Activated naive CD8-positive, alpha-beta T cell treated with anti-CD3 and anti-CD28 coated beads, Interleukin-2, amount 10 ng/mL, durations not matched to agents 7 days and 5 days (primary cell): ENCODE results near the gene EPG5. TPM values are rescaled to one million over a fixed set of nuclear protein-coding genes. Genes with fewer than 3 reads are reported as not detected.
"Not testable (repeated sequence)": the region's sequence is repeated elsewhere in the genome, so short reads cannot be mapped to it uniquely, and the experiment has no call there.

Experiments used
- ATAC-seq: fragments of 150-1000 bp; cut with Tn5 transposase; one replicate; pipeline ENCODE4 v1.10.0; 2021; ENCODE audit warnings: low read depth, moderate library complexity
- POLR2A ChIA-PET: fragments of 350-600 bp; sonication (Branson Sonifier 250); formaldehyde crosslinking; loops from one replicate; lab custom pipeline; 2021; ENCODE audit warnings: antibody characterized with exemption; lab: Charles Lee
- DNase-seq: peaks from one replicate; pipeline ENCODE4 v3.0.0; 2021
- H3K27ac Mint-ChIP-seq: one replicate; pipeline ENCODE4 v1.8.0; 2022; ENCODE audit warnings: mild to moderate bottlenecking, mixed read lengths
- H3K27me3 Mint-ChIP-seq: one replicate; pipeline ENCODE4 v1.8.0; 2022; ENCODE audit warnings: mild to moderate bottlenecking, moderate library complexity, mixed read lengths
- H3K36me3 Mint-ChIP-seq: one replicate; pipeline ENCODE4 v1.8.0; 2021; ENCODE audit warnings: mild to moderate bottlenecking, mixed read lengths
- H3K4me1 Mint-ChIP-seq: one replicate; pipeline ENCODE4 v1.8.0; 2021; ENCODE audit warnings: mixed read lengths
- H3K4me3 Mint-ChIP-seq: one replicate; pipeline ENCODE4 v1.8.0; 2022; ENCODE audit warnings: mild to moderate bottlenecking, moderate library complexity, mixed read lengths
- H3K9me3 Mint-ChIP-seq: one replicate; pipeline ENCODE4 v1.8.0; 2021; ENCODE audit warnings: mixed read lengths
- total RNA-seq, 2 experiments: library from RNA; stranded (reverse); gene quantifications; one replicate each; pipeline ENCODE4 v1.2.3, GENCODE V29; 2021

EPG5 gene
- total RNA-seq, 2 experiments from 2014 or later, result 30.3 to 33.5 TPM

DNA sequence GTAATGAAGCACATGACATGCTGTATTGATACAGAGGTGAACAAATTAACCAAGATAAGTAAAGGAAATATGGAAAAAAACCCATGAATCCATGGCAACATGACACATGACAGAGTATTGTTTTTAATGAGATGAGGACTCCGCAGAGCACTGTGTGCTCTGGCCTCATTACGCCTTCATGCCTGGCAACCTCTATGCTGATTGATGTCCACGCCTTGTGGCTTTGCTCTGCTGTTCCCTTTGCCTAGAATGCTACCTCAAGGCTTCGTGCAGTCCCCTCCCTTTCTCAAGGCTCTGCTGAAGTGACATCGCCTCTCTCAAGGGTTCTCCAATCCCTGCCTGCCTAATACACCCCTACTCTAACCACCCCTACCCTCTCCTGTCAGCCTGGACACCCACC, 133.3 kb downstream of the EPG5 start:
- POLR2A ChIA-PET, result no interaction called here
- peaks cover 39% of the 10 kb centered on the region for H3K27me3 Mint-ChIP-seq
- ATAC-seq (no peak), DNase-seq (no peak)
- H3K9me3 Mint-ChIP-seq, result no peaks in the 10 kb centered on the region
- peaks cover 5% of the 10 kb centered on the region for H3K4me1 Mint-ChIP-seq
- no peaks in the 10 kb centered on the region for H3K36me3 Mint-ChIP-seq
- H3K4me3 Mint-ChIP-seq, result no peak overlapping the region
- no peak overlapping the region for H3K27ac Mint-ChIP-seq

DNA sequence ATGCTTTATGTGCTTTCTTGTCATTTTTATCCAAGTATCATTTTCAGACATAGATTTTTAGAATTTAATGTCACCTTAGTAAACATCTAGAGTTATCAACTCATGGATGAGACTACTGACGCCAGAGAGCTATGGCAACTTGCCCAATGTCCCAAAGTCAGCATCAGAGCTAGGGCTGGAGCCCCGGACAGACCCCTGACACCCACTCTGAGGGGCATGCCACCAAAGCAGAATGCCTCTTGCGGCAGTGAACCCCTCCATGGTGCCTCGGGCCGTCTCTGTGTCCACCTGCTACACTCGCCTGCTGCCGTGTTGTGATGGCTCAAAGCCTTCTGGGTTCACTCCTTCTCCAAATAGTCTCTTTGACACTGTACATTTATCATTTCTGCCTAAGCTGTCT, 136.2 kb downstream of the EPG5 start:
- Mint-ChIP-seq H3K27ac (no peak overlapping the region), H3K4me3 (no peak overlapping the region), H3K36me3 (no peaks in the 10 kb centered on the region), H3K27me3 (peaks cover 20% of the 10 kb centered on the region), H3K9me3 (no peaks in the 10 kb centered on the region), H3K4me1 (peaks cover 15% of the 10 kb centered on the region)
- POLR2A ChIA-PET, result no interaction called here
- no peak for DNase-seq
- ATAC-seq, result no peak

GRCh38 chr18:45829855-45830254, 137.3 kb downstream of the EPG5 start:
- Mint-ChIP-seq H3K36me3 (no peaks in the 10 kb centered on the region), H3K27ac (no peak overlapping the region), H3K4me1 (peaks cover 23% of the 10 kb centered on the region), H3K27me3 (peaks cover 10% of the 10 kb centered on the region), H3K9me3 (no peaks in the 10 kb centered on the region), H3K4me3 (no peak overlapping the region)
- no peak for ATAC-seq
- POLR2A ChIA-PET, result no interaction called here
- no peak for DNase-seq

DNA sequence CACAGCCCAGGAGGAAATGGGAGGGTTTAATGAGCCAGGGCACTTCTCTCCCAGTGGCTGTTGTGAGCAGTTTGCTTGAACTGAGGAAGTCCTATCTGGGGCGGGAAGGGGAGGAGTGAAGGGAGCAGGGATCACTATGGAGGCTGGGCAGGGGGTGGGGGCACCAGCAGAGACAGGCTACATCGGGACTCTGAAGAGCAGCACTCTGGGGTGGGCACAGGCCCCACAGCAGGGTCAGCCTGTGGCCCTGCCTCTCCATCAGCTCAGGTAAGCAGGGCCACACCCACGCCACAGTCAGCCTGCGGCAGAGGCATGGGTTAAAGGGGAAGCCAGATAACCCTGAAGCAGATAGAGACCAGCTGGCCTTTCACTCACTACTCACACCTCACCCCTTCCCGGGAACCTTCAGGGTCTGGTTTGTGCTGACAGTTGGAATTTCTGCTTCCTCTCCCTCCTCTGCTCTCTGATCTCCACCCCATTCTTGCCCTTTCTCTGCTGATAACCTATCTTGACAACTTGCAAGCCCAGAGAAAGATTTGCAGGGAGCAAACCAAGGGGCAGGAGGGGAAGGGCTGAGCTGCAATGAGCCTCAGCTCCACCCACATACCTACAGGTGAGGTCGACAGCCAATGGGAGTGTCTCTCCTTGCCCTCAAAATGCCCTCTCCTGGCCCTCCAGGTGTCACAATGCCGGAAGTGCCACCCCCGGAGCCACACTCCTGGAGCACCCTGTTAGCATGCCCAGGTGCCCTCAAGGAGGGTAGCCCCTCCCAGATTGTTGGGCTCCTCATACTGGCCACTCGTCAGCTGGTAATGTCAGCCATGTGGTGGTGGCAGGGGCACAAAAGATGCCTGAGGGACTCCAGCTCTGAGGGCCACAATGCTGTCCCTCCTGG, 138.0 kb downstream of the EPG5 start:
- Mint-ChIP-seq H3K9me3 (no peaks in the 10 kb centered on the region), H3K27me3 (peaks cover 5% of the 10 kb centered on the region), H3K27ac (no peak overlapping the region), H3K4me3 (no peak overlapping the region), H3K4me1 (peaks cover 25% of the 10 kb centered on the region), H3K36me3 (no peaks in the 10 kb centered on the region)
- POLR2A ChIA-PET, result no interaction called here
- no peak for DNase-seq
- ATAC-seq, result no peak

DNA sequence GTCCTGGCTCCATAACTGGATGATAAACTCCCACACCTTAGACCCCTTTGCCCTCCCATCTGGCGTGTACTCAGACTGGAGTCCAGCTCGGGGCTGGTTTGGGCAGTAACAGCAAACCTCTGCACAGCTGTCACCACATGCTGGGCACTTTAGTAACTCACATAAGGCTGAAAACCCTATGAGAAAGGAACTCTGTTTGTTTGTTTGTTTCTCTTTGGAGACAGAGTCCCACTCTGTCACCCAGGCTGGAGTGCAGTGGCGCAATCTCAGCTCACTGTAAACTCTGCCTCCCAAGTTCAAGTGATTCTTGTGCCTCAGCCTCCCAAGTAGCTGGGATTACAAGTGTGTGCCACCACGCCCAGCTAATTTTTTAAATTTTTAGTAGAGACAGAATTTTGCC, 140.4 kb downstream of the EPG5 start:
- H3K4me3 Mint-ChIP-seq, ATAC-seq, H3K9me3 Mint-ChIP-seq, H3K27ac Mint-ChIP-seq, POLR2A ChIA-PET, H3K36me3 Mint-ChIP-seq, DNase-seq: not testable (repeated sequence)
- Mint-ChIP-seq H3K27me3 (peaks cover 10% of the 10 kb centered on the region), H3K4me1 (peaks cover 25% of the 10 kb centered on the region)

DNA sequence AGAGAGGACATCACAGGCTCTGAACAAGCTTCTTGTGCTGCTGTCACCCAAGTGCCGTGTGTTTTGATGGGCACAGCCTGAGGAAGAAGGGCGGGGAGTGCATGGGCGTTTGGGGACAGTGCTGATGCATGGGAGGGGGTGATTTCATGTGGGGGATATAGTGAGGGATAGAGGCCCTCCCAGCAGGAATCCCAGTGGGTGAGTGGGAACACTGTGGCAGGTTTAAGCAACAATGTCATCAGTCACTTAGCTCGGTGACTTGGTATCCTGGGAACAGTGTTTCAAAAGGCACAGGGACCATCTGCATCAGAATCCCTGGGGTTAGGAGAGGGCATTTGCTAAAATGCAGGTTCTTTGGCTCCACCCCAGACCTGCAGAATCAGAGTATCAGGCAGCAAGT, 141.0 kb downstream of the EPG5 start:
- POLR2A ChIA-PET, result no interaction called here
- ATAC-seq, result no peak
- Mint-ChIP-seq H3K4me1 (peaks cover 25% of the 10 kb centered on the region), H3K4me3 (no peak overlapping the region), H3K27me3 (peaks cover 15% of the 10 kb centered on the region), H3K27ac (peak overlapping the region; percentile 40), H3K9me3 (peaks cover 1% of the 10 kb centered on the region), H3K36me3 (no peaks in the 10 kb centered on the region)
- no peak for DNase-seq

DNA sequence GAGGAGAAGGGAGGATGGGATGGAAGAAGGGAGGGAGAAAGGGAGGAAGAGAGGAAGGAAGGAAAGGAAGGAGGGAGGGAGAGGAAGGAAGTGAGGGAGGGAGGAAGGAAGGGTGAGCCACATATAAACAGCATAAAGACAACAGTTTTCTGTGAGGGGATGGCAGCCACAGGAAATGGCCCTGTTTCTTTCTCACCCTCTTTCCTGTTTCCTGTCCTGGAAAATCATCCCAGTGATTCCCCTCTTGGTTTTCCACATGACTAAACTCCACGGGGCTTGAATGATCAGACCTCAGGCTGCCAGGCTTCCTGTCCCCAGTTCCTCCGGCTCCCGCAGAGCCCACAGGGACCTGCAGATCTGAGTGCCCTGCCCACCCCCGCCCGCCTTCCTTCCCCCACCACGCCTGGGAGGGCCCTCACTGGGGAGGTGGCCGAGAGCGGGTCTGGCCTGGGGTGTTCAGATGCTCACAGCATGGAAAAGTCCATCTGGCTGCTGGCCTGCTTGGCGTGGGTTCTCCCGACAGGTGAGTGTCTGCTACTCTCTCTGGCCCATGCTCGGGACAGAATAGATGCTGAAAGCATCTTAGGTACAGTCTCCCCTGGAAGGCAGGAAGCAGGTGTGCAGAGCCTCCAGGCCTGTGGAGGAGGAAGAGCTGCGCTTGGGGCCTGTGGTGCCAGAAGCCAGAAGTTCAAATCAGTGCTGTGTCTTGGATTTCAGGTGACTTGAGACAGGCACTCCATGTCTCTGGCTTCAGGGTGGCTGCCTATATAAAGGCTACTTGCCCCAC, 141.7 kb downstream of the EPG5 start, which contains the start of gene SIGLEC15:
TSS of gene SIGLEC15 (plus strand) at position 418 of the 787 bp plus-strand sequence. CDS start at position 472, 54 bp downstream.
- H3K27ac Mint-ChIP-seq, result peak within 1 kb of the TSS; percentile 40
- peaks cover 15% of the 10 kb centered on the region for H3K27me3 Mint-ChIP-seq
- no peak for DNase-seq
- H3K4me3 Mint-ChIP-seq, result no peak within 1 kb of the TSS
- ATAC-seq, result peak; percentile 34
- H3K36me3 Mint-ChIP-seq, result no peaks in the 10 kb centered on the region
- peaks cover 25% of the 10 kb centered on the region for H3K4me1 Mint-ChIP-seq
- POLR2A ChIA-PET, result no interaction called here
- peaks cover 1% of the 10 kb centered on the region for H3K9me3 Mint-ChIP-seq

- Mint-ChIP-seq H3K9me3 (peaks cover 4% of the 10 kb centered on the region), H3K36me3 (no peaks in the 10 kb centered on the region), H3K27ac (no peak overlapping the region), H3K4me3 (no peak overlapping the region), H3K27me3 (peaks cover 11% of the 10 kb centered on the region), H3K4me1 (peaks cover 13% of the 10 kb centered on the region)
- DNase-seq (no peak), ATAC-seq (no peak)
- POLR2A ChIA-PET, result no interaction called here
Observed at GRCh38 chr18:45821711-45822110, 145.4 kb downstream of the EPG5 start.

DNA sequence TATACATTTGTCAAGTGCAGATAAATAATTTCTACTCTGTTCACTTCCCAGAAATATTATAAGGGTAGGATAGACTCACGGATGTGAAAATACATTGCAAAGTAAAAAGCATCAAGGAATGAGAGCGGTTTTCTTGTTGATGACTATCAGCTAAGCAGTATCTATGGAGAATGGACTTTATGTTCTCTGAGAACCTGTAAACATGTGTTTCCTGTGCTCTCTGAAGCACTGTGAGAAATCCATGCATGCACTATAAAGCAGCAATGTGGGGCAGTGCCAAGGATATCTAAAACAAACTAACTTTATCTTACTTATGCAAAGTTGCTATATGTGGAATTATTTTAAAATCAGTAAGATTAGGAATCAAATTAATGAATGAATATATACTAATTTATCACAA, 146.1 kb downstream of the EPG5 start:
- DNase-seq (no peak), ATAC-seq (no peak)
- H3K27ac Mint-ChIP-seq, result no peak overlapping the region
- H3K9me3 Mint-ChIP-seq, result peaks cover 4% of the 10 kb centered on the region
- peaks cover 11% of the 10 kb centered on the region for H3K27me3 Mint-ChIP-seq
- no peaks in the 10 kb centered on the region for H3K36me3 Mint-ChIP-seq
- peaks cover 11% of the 10 kb centered on the region for H3K4me1 Mint-ChIP-seq
- POLR2A ChIA-PET, result no interaction called here
- no peak overlapping the region for H3K4me3 Mint-ChIP-seq

DNA sequence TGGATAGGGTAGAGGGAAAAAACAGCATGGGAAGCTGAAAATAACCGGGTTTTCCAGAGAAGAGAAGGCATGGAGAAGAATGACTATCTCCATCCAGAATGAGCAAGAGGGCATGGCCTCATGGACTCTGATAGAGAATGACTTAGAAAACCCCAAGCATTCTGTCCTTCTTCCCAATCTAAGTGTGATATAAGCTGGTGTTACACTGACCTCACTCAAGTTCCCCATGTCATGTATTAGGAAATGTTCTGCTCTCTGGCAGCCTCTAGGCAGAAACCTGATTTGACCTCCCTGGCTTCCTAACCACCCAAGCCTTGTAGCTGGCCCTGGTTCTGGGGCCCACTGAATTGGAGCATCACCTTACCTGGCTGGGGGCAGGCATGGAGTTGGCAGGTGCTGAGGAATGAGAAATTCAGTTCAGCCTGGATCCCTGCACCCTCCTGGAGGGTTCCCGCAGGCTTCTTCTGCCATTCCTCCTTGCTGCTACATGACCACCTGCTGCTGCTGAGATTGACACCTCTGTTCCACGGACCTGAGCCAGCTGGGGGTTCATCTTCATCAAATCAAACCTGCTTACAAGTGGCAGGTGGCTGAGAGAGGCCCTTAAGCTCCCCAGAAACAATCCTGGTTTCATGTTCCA, 146.9 kb downstream of the EPG5 start:
- Mint-ChIP-seq H3K4me3 (no peak overlapping the region), H3K4me1 (peaks cover 4% of the 10 kb centered on the region), H3K36me3 (no peaks in the 10 kb centered on the region), H3K9me3 (peaks cover 4% of the 10 kb centered on the region), H3K27me3 (peaks cover 11% of the 10 kb centered on the region), H3K27ac (no peak overlapping the region)
- POLR2A ChIA-PET, result no interaction called here
- ATAC-seq (no peak), DNase-seq (no peak)

DNA sequence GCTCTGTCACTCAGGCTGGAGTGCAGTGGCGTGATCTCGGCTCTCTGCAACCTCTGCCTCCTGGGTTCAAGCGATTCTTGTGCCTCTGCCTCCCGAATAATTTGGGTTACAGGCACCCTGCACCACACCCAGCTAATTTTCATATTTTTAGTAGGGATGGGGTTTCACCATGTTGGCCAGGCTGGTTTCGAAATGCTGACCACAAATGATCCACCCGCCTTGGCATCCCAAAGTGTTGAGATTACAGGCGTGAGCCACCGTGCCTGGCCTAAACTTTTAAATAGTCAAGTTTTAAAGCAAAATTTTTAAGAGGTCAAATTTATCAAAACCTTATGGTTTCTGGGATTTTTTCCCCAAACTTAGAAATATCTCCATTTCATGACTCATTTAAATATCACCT, 148.4 kb downstream of the EPG5 start:
- H3K36me3 Mint-ChIP-seq, DNase-seq, H3K4me3 Mint-ChIP-seq, POLR2A ChIA-PET, H3K4me1 Mint-ChIP-seq, H3K9me3 Mint-ChIP-seq, H3K27ac Mint-ChIP-seq, ATAC-seq: not testable (repeated sequence)
- peaks cover 11% of the 10 kb centered on the region for H3K27me3 Mint-ChIP-seq

DNA sequence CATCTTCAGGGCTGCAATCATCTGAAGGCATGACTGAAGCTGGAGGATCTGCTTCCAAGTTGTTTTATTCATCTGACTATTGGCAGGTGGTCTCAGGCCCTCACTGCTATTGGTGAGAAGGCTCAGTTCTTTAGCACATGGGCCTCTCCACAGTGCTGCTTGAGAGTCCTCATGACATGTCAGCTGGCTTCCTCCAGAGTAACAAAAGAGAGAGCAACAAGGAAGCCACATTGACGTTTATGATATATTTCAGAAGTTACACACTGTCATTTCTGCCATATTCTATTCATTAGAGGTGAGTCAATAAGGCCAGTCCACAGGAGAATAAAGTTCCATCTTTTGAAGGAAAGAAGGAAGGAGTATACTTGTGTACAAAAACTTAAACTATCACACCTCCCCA, 149.6 kb downstream of the EPG5 start:
- Mint-ChIP-seq H3K4me3 (no peak overlapping the region), H3K27me3 (peaks cover 8% of the 10 kb centered on the region), H3K4me1 (no peaks in the 10 kb centered on the region), H3K9me3 (peaks cover 4% of the 10 kb centered on the region), H3K27ac (no peak overlapping the region), H3K36me3 (no peaks in the 10 kb centered on the region)
- POLR2A ChIA-PET, result no interaction called here
- DNase-seq (no peak), ATAC-seq (no peak)

- H3K36me3 Mint-ChIP-seq, H3K4me1 Mint-ChIP-seq, H3K4me3 Mint-ChIP-seq, DNase-seq, H3K27ac Mint-ChIP-seq, POLR2A ChIA-PET, ATAC-seq, H3K27me3 Mint-ChIP-seq: not testable (repeated sequence)
- peaks cover 11% of the 10 kb centered on the region for H3K9me3 Mint-ChIP-seq
Observed at GRCh38 chr18:45814733-45815132, 152.4 kb downstream of the EPG5 start.
